Measurements from ENCODE around the gene ACTG1.

- no peak for TF ChIP-seq ZNF70 (CRISPR knock-in tag; IDR thresholded peaks at IDR 0.05)
- no peak for TF ChIP-seq POU6F1 (CRISPR knock-in tag; IDR thresholded peaks at IDR 0.05; ENCODE audit: borderline replicate concordance, low read depth)
- TF ChIP-seq PATZ1 (CRISPR knock-in tag; IDR thresholded peaks at IDR 0.05; ENCODE audit: borderline replicate concordance), result no peak
- no peak for TF ChIP-seq ZFP3 (CRISPR knock-in tag; IDR thresholded peaks at IDR 0.05)
- TF ChIP-seq RARB (CRISPR knock-in tag; IDR thresholded peaks at IDR 0.05), result no peak
- TF ChIP-seq GLIS3 (CRISPR knock-in tag; IDR thresholded peaks at IDR 0.05), result no peak
- no peak for TF ChIP-seq OSR1 (CRISPR knock-in tag; IDR thresholded peaks at IDR 0.05)
These were observed 21.4 kb downstream of the ACTG1 start for GRCh38 chr17:81491181-81491581.
